Neuron (in vitro differentiated cells): ENCODE results near the gene PYGL.

ENCODE experiments used
- H2AFZ ChIP-seq: one replicate; pipeline ENCODE4 v1.6.1; 2013; ENCODE audit warnings: low read depth, mild to moderate bottlenecking, inconsistent platforms, low read length, moderate library complexity
- H3K27me3 ChIP-seq: one replicate; pipeline ENCODE4 v1.6.1; 2013; ENCODE audit warnings: low read length; ENCODE audit not compliant: insufficient read depth
- H3K36me3 ChIP-seq: one replicate; pipeline ENCODE4 v1.6.1; 2013; ENCODE audit warnings: low read length; ENCODE audit not compliant: insufficient read depth
- H3K4me1 ChIP-seq: one replicate; pipeline ENCODE4 v1.6.1; 2013; ENCODE audit warnings: low read length; ENCODE audit not compliant: insufficient read depth
- H3K4me3 ChIP-seq: 2 replicates; pipeline ENCODE4 v1.5.1; 2013; ENCODE audit warnings: mild to moderate bottlenecking, low read length, moderate library complexity
- H3K9me3 ChIP-seq: one replicate; pipeline ENCODE4 v1.6.1; 2013; ENCODE audit warnings: low read length

The PYGL gene

GRCh38 chr14:50943943-50944646 is at the start of gene PYGL:
Gene PYGL, minus strand, starts transcription at chr14:50944483. Its CDS starts 80 bp downstream, at chr14:50944403.
- H3K4me3 ChIP-seq: peak within 1 kb of the TSS; percentile 57
- H3K36me3 ChIP-seq: no peaks in the 10 kb centered on the region
- H2AFZ ChIP-seq: peak within 1 kb of the TSS; percentile 94
- H3K4me1 ChIP-seq: peaks cover 2% of the 10 kb centered on the region
- no peaks in the 10 kb centered on the region for H3K27me3 ChIP-seq
- no peaks in the 10 kb centered on the region for H3K9me3 ChIP-seq

- Histone ChIP-seq H3K4me3 (no peak overlapping the region), H3K9me3 (no peaks in the 10 kb centered on the region), H3K36me3 (peaks cover 2% of the 10 kb centered on the region), H2AFZ (no peak overlapping the region), H3K4me1 (peaks cover 9% of the 10 kb centered on the region), H3K27me3 (no peaks in the 10 kb centered on the region)
Observed at GRCh38 chr14:50985859-50986331, 41.6 kb upstream of the PYGL start.

GRCh38 chr14:50985124-50985858 is 41.0 kb upstream of the PYGL start:
- Histone ChIP-seq H3K36me3 (peaks cover 2% of the 10 kb centered on the region), H3K4me1 (peaks cover 15% of the 10 kb centered on the region), H2AFZ (no peak overlapping the region), H3K4me3 (no peak overlapping the region), H3K27me3 (no peaks in the 10 kb centered on the region), H3K9me3 (no peaks in the 10 kb centered on the region)

- H3K27me3 ChIP-seq: no peaks in the 10 kb centered on the region
- H2AFZ ChIP-seq: no peak overlapping the region
- peaks cover 2% of the 10 kb centered on the region for H3K36me3 ChIP-seq
- H3K4me3 ChIP-seq: no peak overlapping the region
- peaks cover 16% of the 10 kb centered on the region for H3K4me1 ChIP-seq
- H3K9me3 ChIP-seq: no peaks in the 10 kb centered on the region
Observed at GRCh38 chr14:50984036-50984710, 39.9 kb upstream of the PYGL start.

DNA sequence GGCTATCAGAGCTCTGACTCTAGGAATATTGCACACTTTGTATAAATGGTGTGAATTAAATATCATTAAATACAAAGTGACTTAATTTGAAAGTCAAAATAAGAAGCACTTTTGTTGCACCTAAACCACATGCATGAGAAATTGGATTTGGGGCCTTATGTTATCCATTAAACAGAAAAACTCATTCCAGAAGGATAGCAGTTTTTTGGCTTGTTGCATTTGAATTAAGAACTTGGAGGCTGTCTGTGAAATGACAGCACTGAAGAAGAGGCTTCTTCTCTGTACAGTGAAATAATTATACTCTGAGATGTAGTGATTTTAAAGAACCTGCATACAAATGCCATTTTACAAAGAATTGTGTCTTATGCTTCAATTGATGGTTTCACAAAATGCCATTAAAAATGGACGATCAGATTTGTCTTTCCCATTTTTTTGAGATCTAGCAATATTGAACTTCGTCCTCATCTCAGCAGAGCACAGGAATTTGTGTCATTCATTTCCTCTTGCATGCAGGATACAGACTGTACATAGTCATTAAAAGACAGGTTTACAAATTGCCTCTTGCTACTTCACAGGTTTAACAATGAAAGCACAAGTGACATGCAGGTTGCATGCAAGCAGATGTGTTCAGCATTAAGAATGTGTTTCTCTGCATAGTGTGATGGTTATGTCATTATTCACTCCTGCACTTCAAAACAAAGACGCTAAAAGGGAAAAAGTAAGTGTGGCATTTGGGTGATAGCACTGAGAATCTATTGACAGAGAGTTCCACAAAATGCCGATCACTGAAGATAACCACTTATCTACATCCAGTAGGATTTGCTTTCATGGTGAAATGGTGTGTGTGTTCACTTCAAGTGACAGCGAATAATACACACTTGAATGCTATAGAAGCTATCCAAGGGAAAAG is 35.9 kb upstream of the PYGL start:
- no peak overlapping the region for H3K4me3 ChIP-seq
- no peak overlapping the region for H2AFZ ChIP-seq
- peaks cover 2% of the 10 kb centered on the region for H3K36me3 ChIP-seq
- peaks cover 8% of the 10 kb centered on the region for H3K4me1 ChIP-seq
- H3K9me3 ChIP-seq: no peaks in the 10 kb centered on the region
- no peaks in the 10 kb centered on the region for H3K27me3 ChIP-seq

- Histone ChIP-seq H2AFZ (no peak overlapping the region), H3K27me3 (no peaks in the 10 kb centered on the region), H3K4me1 (peaks cover 8% of the 10 kb centered on the region), H3K36me3 (peaks cover 2% of the 10 kb centered on the region), H3K9me3 (no peaks in the 10 kb centered on the region), H3K4me3 (no peak overlapping the region)
Observed at GRCh38 chr14:50978888-50979287, 34.6 kb upstream of the PYGL start.

- H3K4me1 ChIP-seq: peaks cover 8% of the 10 kb centered on the region
- H3K4me3 ChIP-seq: no peak overlapping the region
- H3K36me3 ChIP-seq: peaks cover 2% of the 10 kb centered on the region
- H3K9me3 ChIP-seq: no peaks in the 10 kb centered on the region
- H3K27me3 ChIP-seq: no peaks in the 10 kb centered on the region
- H2AFZ ChIP-seq: no peak overlapping the region
Observed at GRCh38 chr14:50978529-50978871, 34.2 kb upstream of the PYGL start.

DNA sequence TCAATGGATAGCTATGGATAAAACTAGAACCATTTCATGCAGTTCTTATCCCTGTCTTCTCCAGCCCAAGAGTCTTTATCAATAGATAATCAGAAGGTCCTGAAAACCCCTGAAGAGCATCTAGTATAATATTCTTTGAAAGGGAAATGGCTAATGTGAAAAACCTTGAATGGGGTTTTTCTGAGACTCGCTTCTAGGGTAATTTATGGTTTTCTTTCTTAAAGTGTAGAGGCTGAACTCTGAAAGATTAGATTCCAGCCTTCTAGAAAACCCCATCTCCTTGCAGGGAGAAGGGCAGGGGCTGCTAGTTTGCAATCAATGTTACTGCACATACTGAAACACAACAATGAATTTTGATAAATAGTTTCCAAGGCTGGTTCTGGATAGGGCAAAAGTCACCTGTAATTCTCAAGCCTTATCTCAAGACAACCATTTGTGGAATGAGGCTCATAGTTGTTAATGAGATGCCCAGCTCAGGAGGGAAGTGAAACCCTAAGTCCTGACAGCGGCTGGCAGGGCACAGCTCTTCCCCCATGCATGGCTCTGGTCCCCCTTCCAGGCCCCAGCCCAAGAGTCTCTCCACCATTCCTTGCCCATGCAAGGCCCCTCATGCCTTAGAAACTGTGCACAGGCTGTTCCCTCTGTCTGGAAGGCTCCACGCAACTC is 33.7 kb upstream of the PYGL start:
- peaks cover 8% of the 10 kb centered on the region for H3K4me1 ChIP-seq
- H3K36me3 ChIP-seq: peaks cover 2% of the 10 kb centered on the region
- no peaks in the 10 kb centered on the region for H3K9me3 ChIP-seq
- no peak overlapping the region for H3K4me3 ChIP-seq
- H2AFZ ChIP-seq: no peak overlapping the region
- no peaks in the 10 kb centered on the region for H3K27me3 ChIP-seq

GRCh38 chr14:50974118-50974517 is 29.8 kb upstream of the PYGL start:
- peaks cover 2% of the 10 kb centered on the region for H3K9me3 ChIP-seq
- no peak overlapping the region for H3K4me3 ChIP-seq
- no peak overlapping the region for H2AFZ ChIP-seq
- no peaks in the 10 kb centered on the region for H3K27me3 ChIP-seq
- no peaks in the 10 kb centered on the region for H3K4me1 ChIP-seq
- H3K36me3 ChIP-seq: no peaks in the 10 kb centered on the region

DNA sequence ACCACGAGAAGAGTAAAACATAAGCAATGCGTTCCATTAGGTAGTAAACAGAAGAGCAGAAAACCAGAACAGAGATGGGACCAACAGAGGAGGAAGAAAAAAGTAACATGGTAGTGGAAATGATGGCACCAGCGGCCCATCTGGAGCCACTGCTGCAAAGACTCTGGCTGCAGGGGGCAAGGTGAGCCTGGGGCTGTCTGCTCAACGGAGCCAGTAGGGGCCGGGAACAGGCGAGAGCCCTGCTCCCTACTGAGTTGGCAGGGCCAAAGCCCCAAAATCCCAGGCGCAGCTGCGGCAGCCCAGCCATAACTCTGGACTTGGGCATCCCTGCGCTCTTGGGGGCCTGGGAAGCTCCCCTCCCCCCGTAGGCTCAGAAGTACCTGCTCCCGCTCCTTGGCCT is 28.5 kb upstream of the PYGL start:
- no peak overlapping the region for H3K4me3 ChIP-seq
- no peak overlapping the region for H2AFZ ChIP-seq
- no peaks in the 10 kb centered on the region for H3K36me3 ChIP-seq
- peaks cover 2% of the 10 kb centered on the region for H3K9me3 ChIP-seq
- H3K27me3 ChIP-seq: no peaks in the 10 kb centered on the region
- H3K4me1 ChIP-seq: peaks cover 2% of the 10 kb centered on the region

- H3K4me1 ChIP-seq: peaks cover 6% of the 10 kb centered on the region
- H3K9me3 ChIP-seq: peaks cover 2% of the 10 kb centered on the region
- no peak overlapping the region for H3K4me3 ChIP-seq
- no peak overlapping the region for H2AFZ ChIP-seq
- no peaks in the 10 kb centered on the region for H3K36me3 ChIP-seq
- no peaks in the 10 kb centered on the region for H3K27me3 ChIP-seq
Observed at GRCh38 chr14:50970886-50971781, 26.9 kb upstream of the PYGL start.
